A549 (cell line): Measurements from ENCODE around the gene MYH11. TPM values are rescaled to one million over a fixed set of nuclear protein-coding genes. Genes with fewer than 3 reads are reported as not detected.

ENCODE experiments used
- ATAC-seq, 2 experiments: fragments of 200-7000 bp in 1 of 2; fragments of >200 bp in 1 of 2; cut with Nextera tagmentation in 1 of 2; cut with Tn5 transposase in 1 of 2; 3 replicates each; pipeline versions ENCODE4 v1.8.0 to v1.9.1; 2018 to 2020; ENCODE audit warnings: mild to moderate bottlenecking in 1 of 2, moderate library complexity in 1 of 2
- CTCF ChIA-PET: fragments of 300-600 bp; sonication (Branson Sonifier 250); formaldehyde crosslinking; extraction: SDS; loops from one replicate; lab custom pipeline; 2021; ENCODE audit warnings: antibody characterized with exemption, inconsistent platforms; lab: Yijun Ruan, JAX
- POLR2A ChIA-PET: fragments of 350-600 bp; formaldehyde crosslinking; extraction: SDS; loops from one replicate; lab custom pipeline; 2021; ENCODE audit warnings: antibody characterized with exemption, inconsistent platforms; lab: Yijun Ruan, JAX
- DNase-seq, 2 experiments: peaks; one replicate each; pipeline versions ENCODE4 v3.0.0 to v3.0.0-alpha.2; 2011 to 2016; ENCODE audit warnings: low read depth in 1 of 2, low spot score in 1 of 2
- FAIRE-seq: peaks from 2 replicates; lab custom pipeline; 2011; peaks lifted over from hg19 to GRCh38; lab: Jason Lieb, UNC
- H3K27ac ChIP-seq, 2 experiments: fragments of >200 bp; sonication (Bioruptor Twin); formaldehyde crosslinking; 3 replicates each; pipeline ENCODE4 v1.5.1; 2016 to 2017
- H3K4me1 ChIP-seq: fragments of >200 bp; sonication (Bioruptor Twin); formaldehyde crosslinking; 3 replicates; pipeline ENCODE4 v1.6.1; 2016
- H3K4me2 ChIP-seq: fragments of >200 bp; sonication (Bioruptor Twin); formaldehyde crosslinking; 3 replicates; pipeline ENCODE4 v1.6.1; 2016
- H3K4me3 ChIP-seq: fragments of >200 bp; sonication (Bioruptor Twin); formaldehyde crosslinking; 3 replicates; pipeline ENCODE4 v1.5.1; 2016
- H3K9me3 ChIP-seq: fragments of >200 bp; sonication (Bioruptor Twin); formaldehyde crosslinking; 3 replicates; pipeline ENCODE4 v1.6.1; 2016
- CBX8 ChIP-seq: fragments of 200-600 bp; sonication (generic); IDR thresholded peaks from 2 replicates; pipeline ENCODE4 v1.6.1; 2016
- WGBS: methylation state at CpG from one replicate; pipeline ENCODE4 v1.1.6; 2017; ENCODE audit errors: missing lambda C conversion rate; 5-methylcytosine and 5-hydroxymethylcytosine counted together
- polyA plus RNA-seq, 4 experiments: library from polyadenylated mRNA; depleted of rRNA in 3 of 4; stranded (reverse); fragments of >200 nt; fragmentation: RNase III in 1 of 4; extraction: RNeasy Plus Mini Kit Qiagen cat#74134 plus additional on column Dnase treatment in 1 of 4; gene quantifications; 2 replicates in 3 of 4; 3 replicates in 1 of 4; pipeline ENCODE4 v1.2.3, GENCODE V29; 2011 to 2017
- small RNA-seq, 6 experiments: library from RNA; depleted of rRNA; stranded (forward); fragments of <200 nt; gene quantifications; one replicate each; pipeline ENCODE3, GENCODE V24; 2012

MYH11 gene
- polyA plus RNA-seq, 2 of the 4 experiments (the other 2 are of a cell fraction), result 0.03 to 0.09 TPM

DNA sequence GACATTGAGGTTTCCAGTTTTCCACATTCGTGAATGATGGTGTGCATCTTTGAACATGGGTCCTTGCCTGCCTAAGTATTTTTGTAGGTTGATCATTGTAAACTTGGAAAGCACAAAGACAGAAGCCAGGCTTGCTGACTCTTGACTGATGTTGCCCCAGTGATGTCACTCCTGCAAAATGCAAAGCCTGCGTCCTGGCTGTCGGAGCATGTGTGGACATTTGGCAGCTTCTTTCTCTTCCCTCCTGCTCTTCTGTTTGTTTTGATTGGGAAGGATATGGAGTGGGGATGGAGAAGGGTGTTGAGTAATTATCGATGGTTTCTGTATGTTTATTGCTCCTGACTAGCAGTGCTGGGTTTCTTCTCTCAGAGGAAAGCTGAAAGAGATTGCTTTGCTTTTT lies 203.6 kb downstream of the MYH11 start:
- no peak for DNase-seq
- H3K4me1 ChIP-seq, result peaks cover 23% of the 10 kb centered on the region; the same call in 2 of the 3 replicates
- no peak for ATAC-seq
- ChIA-PET CTCF (interaction anchor here (1.1 to 1.8 kb wide), 3 partner anchors 30 to 79 kb away, joined by 3 to 6 read pairs (median 3); no protein-coding TSS in a partner anchor), POLR2A (interaction anchor here (1.3 kb wide), 1 partner anchor 11 kb away, joined by 3 read pairs; the partner anchor contains the start of gene MARF1)
- H3K4me2 ChIP-seq, result peak overlapping the region; percentile 15; the same call in 2 of the 3 replicates
- H3K9me3 ChIP-seq, result no peaks in the 10 kb centered on the region
- TF ChIP-seq CBX8, result no peak
- H3K27ac ChIP-seq, result no peak overlapping the region
- FAIRE-seq, result no peak
- WGBS, result 23% methylated on average over 4 of the region's 4 CpGs
- H3K4me3 ChIP-seq, result no peak overlapping the region

Small RNAs within 50 kb of the gene (small RNA-seq; reads per million reads assigned to genes)
- 0 reads per million in 6 experiments for gene RNU6-213P

Other genes starting within 250 kb of the MYH11 start
- 28.2 and 40.0 TPM in 2 replicates for gene MARF1, start 213.9 kb downstream of the MYH11 start, polyA plus RNA-seq (2011; rRNA removed)
- 10.6 to 12.4 TPM (median 11.6 TPM) in 3 replicates for gene MARF1, start 213.9 kb downstream of the MYH11 start, polyA plus RNA-seq (2017; fragmentation: RNase III; extraction: RNeasy Plus Mini Kit Qiagen cat#74134 plus additional on column Dnase treatment)
- gene NDE1, start 206.8 kb downstream of the MYH11 start, polyA plus RNA-seq (2011; rRNA removed), result 26.8 and 30.6 TPM in 2 replicates
- 25.8 to 27.6 TPM (median 26.4 TPM) in 3 replicates for gene NDE1, start 206.8 kb downstream of the MYH11 start, polyA plus RNA-seq (2017; fragmentation: RNase III; extraction: RNeasy Plus Mini Kit Qiagen cat#74134 plus additional on column Dnase treatment)
- 97.5 and 102 TPM in 2 replicates for gene CEP20, start 31.6 kb upstream of the MYH11 start, polyA plus RNA-seq (2011; rRNA removed)
- 57.9 to 63.8 TPM (median 58.7 TPM) in 3 replicates for gene CEP20, start 31.6 kb upstream of the MYH11 start, polyA plus RNA-seq (2017; fragmentation: RNase III; extraction: RNeasy Plus Mini Kit Qiagen cat#74134 plus additional on column Dnase treatment)
- 56.5 and 108 TPM in 2 replicates for gene ABCC1, start 92.6 kb upstream of the MYH11 start, polyA plus RNA-seq (2011; rRNA removed)
- 86.7 to 93.8 TPM (median 90.7 TPM) in 3 replicates for gene ABCC1, start 92.6 kb upstream of the MYH11 start, polyA plus RNA-seq (2017; fragmentation: RNase III; extraction: RNeasy Plus Mini Kit Qiagen cat#74134 plus additional on column Dnase treatment)